ENCODE results near the gene RFX8. TPM values are rescaled to one million over a fixed set of nuclear protein-coding genes. Genes with fewer than 3 reads are reported as not detected.
"Not testable (repeated sequence)": the region's sequence is repeated elsewhere in the genome, so short reads cannot be mapped to it uniquely, and the experiment has no call there.

RFX8 gene
- total RNA-seq, 4 donors from 2014 or later, result 0.27 TPM; not detected in 3

DNA sequence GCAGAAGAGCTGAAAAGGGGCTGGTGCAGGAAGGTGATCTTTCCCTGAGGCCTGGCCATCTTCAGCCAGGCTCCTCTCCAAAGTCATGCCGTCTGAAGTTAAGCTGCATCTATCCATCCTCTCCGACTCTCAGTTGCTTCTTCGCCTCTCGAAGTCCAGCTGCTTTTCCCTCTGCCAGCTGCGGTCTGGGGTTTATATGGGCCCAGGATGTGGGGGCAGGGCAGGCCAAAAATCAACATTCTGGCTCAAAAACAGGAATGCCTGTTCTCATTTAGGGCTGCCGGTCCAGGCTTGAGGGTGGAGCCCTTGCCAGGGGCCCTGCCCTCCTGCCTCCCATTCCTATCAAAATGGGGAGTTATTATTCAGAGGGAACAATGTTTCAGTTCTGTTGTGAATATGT is 118.9 kb downstream of the RFX8 start:
- no peak overlapping the region for H3K4me3 ChIP-seq
- TF ChIP-seq POLR2A (IDR thresholded peaks at IDR 0.05), result no peak
- TF ChIP-seq, protein P1, sequence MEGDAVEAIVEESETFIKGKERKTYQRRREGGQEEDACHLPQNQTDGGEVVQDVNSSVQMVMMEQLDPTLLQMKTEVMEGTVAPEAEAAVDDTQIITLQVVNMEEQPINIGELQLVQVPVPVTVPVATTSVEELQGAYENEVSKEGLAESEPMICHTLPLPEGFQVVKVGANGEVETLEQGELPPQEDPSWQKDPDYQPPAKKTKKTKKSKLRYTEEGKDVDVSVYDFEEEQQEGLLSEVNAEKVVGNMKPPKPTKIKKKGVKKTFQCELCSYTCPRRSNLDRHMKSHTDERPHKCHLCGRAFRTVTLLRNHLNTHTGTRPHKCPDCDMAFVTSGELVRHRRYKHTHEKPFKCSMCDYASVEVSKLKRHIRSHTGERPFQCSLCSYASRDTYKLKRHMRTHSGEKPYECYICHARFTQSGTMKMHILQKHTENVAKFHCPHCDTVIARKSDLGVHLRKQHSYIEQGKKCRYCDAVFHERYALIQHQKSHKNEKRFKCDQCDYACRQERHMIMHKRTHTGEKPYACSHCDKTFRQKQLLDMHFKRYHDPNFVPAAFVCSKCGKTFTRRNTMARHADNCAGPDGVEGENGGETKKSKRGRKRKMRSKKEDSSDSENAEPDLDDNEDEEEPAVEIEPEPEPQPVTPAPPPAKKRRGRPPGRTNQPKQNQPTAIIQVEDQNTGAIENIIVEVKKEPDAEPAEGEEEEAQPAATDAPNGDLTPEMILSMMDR (IDR thresholded peaks at IDR 0.05 in 4 of 5, conservative IDR thresholded peaks at IDR 0.05 in 1 of 5), result no peak
- H3K9me3 ChIP-seq, result no peaks in the 10 kb centered on the region
- H3K4me1 ChIP-seq, result no peaks in the 10 kb centered on the region
- intact Hi-C loops (cut with DNase I; ENCODE audit: low total_unique reads) (no loop called here), in situ Hi-C loops (cut with MboI; ENCODE audit: low sequenced_read_pairs in 4 of 4) (no loop called here)
- H3K27me3 ChIP-seq, result no peaks in the 10 kb centered on the region
- ATAC-seq (no peak), DNase-seq (no peak)
- H3K27ac ChIP-seq, result no peak overlapping the region
- H3K36me3 ChIP-seq, result no peaks in the 10 kb centered on the region

DNA sequence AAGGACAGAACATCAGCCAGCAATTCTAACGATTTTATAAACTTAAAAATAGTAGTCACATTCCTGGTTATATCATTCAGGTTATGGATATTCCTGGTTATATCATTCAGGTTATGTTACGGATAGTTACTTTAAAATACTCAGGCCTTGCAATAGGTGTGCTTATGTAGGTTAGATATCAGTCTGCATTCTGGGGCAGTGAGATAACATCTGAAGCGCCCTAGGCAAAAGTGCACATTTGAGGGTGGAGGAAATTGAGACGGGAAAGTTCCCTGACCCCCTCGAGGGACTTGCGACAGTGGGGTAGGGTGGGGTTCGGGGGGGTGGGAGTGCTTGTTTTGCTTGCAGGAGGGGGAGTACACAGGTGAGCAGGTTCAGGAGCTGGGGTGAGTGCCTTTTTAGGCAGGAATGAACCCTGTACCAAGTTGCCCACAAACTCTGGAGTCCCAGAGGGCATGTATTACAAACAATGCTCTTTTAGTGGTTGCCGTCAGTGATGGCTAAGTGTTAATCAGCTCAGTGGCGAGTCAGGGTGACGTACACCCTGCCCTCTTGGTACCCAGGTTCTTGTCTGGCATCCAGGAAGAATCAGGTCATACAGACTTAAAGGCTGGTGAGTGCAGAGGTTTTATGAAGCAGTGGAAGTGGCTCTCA is 119.4 kb downstream of the RFX8 start:
- Histone ChIP-seq H3K27me3 (no peaks in the 10 kb centered on the region), H3K27ac (no peak overlapping the region), H3K4me1 (no peaks in the 10 kb centered on the region), H3K36me3 (no peaks in the 10 kb centered on the region), H3K4me3 (no peak overlapping the region), H3K9me3 (no peaks in the 10 kb centered on the region)
- in situ Hi-C loops (cut with MboI; ENCODE audit: low sequenced_read_pairs in 4 of 4) (no loop called here), intact Hi-C loops (cut with DNase I; ENCODE audit: low total_unique reads) (no loop called here)
- TF ChIP-seq, protein P1 (IDR thresholded peaks at IDR 0.05 in 4 of 5, conservative IDR thresholded peaks at IDR 0.05 in 1 of 5), result no peak
- no peak for TF ChIP-seq POLR2A (IDR thresholded peaks at IDR 0.05)
- DNase-seq (no peak), ATAC-seq (no peak)

DNA sequence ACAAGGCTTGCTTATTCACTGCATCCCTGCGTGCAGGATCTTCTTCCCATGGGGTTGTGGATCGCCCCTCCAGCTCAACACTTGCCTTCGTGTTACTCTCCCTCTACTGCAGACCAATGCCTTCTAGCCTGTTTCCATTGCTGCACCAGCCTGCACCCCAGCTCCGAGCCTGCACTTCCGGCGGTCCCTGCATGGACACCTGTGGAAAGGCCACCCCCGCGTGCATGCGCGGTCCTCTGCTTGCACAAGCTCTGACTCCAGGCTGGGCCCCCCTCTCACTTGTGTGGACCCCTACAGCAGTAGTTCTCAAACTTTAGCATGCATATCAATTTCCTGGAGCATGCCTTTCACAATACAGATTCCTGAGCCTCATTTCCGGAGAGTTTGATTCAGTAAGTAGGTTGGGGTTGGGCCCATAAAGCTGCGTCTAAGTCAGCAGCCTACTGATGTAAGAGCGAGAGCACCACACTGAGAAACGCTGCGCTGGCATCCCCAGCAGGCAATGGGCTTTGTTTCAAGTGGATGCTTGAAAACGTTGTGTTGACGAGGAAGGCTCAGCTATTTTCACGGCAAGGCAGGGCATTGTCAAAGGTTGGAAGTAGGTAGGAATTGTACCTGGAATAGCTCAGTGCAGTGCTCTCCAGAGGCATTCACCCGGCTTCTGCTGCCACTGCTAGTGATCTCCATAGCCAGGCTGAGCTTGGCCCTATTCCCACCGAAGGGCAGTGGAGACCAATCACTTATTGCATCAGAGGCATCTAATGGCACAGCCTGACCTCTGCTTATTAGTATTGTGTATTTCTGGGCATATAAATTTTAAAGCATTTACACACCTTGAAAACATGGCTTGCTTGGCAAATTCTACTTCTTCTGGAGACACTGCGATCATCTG is 120.2 kb downstream of the RFX8 start:
- H3K27me3 ChIP-seq, result no peaks in the 10 kb centered on the region
- in situ Hi-C loops (cut with MboI; ENCODE audit: low sequenced_read_pairs in 4 of 4), result no loop called here
- intact Hi-C loops (cut with DNase I; ENCODE audit: low total_unique reads), result no loop called here
- no peaks in the 10 kb centered on the region for H3K9me3 ChIP-seq
- H3K27ac ChIP-seq, result no peak overlapping the region
- H3K4me1 ChIP-seq, result no peaks in the 10 kb centered on the region
- ATAC-seq (no peak), DNase-seq (no peak)
- no peaks in the 10 kb centered on the region for H3K36me3 ChIP-seq
- TF ChIP-seq POLR2A (IDR thresholded peaks at IDR 0.05), result no peak
- TF ChIP-seq, protein P1 (IDR thresholded peaks at IDR 0.05 in 4 of 5, conservative IDR thresholded peaks at IDR 0.05 in 1 of 5), result no peak
- no peak overlapping the region for H3K4me3 ChIP-seq

DNA sequence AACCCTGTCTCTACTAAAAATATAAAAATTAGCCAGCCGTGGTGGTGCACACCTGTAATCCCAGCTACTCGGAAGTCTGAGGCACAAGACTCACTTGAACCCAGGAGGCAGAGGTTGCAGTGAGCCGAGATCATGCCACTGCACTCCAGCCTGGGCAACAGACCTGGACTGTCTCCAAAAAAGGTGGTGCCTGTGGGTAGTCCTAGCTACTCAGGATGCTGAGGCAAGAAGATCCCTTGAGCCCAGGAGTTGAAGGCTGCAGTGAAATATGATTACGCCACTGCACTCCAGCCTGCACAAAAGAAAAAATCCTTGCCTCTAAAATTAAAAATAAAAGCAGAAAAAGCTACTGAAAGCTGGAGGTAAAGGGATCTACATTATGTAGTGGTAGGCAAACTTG is 122.3 kb downstream of the RFX8 start:
- H3K27me3 ChIP-seq; H3K36me3 ChIP-seq; H3K9me3 ChIP-seq; ATAC-seq; DNase-seq; H3K4me1 ChIP-seq; H3K4me3 ChIP-seq; in situ Hi-C loops (cut with MboI; ENCODE audit: low sequenced_read_pairs in 4 of 4); H3K27ac ChIP-seq; intact Hi-C loops (cut with DNase I; ENCODE audit: low total_unique reads): not testable (repeated sequence)

DNA sequence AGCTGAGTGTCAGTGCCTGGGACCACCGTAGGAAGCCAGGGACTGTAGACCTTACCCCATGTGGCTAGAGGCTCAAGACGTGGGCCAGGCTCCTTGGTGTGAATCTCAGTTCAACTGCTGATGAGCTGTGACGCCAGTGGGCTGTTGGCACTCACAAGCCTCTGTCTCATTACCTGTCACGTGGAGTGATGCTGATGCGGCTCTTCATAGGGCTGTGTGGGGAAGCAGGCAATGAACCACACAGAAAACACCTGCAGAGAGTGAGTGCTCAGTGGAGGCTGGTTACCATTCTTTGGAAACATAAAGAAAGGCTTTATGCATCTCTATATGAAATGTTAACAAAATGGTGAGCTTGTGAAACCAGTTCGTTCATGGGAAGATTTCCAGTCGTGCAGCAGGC is 123.7 kb downstream of the RFX8 start:
- Histone ChIP-seq H3K4me3 (no peak overlapping the region), H3K27ac (no peak overlapping the region), H3K4me1 (no peaks in the 10 kb centered on the region), H3K27me3 (no peaks in the 10 kb centered on the region), H3K36me3 (no peaks in the 10 kb centered on the region), H3K9me3 (no peaks in the 10 kb centered on the region)
- DNase-seq (no peak), ATAC-seq (no peak)
- in situ Hi-C loops (cut with MboI; ENCODE audit: low sequenced_read_pairs in 4 of 4) (no loop called here), intact Hi-C loops (cut with DNase I; ENCODE audit: low total_unique reads) (no loop called here)
- TF ChIP-seq, protein P1 (IDR thresholded peaks at IDR 0.05 in 4 of 5, conservative IDR thresholded peaks at IDR 0.05 in 1 of 5), result no peak
- no peak for TF ChIP-seq POLR2A (IDR thresholded peaks at IDR 0.05)

Measured in gastrocnemius medialis (tissue), 4 donors.